Dermis blood vessel endothelial cell (primary cell): ENCODE data around the gene ADAMTSL1. TPM values are rescaled to one million over a fixed set of nuclear protein-coding genes. Genes with fewer than 3 reads are reported as not detected.
A peak's percentile ranks its signal among the peaks of the same experiment; 100 is the strongest.

Experiments
- DNase-seq: peaks from one replicate; pipeline ENCODE4 v3.0.0; 2010
- total RNA-seq: library from RNA; depleted of rRNA; stranded (reverse); fragments of >200 nt; gene quantifications from 2 replicates; pipeline ENCODE4 v1.2.3, GENCODE V29; 2014

The ADAMTSL1 gene
- total RNA-seq, 1 donor from 2014 or later, result 6.0 TPM

GRCh38 chr9:18666986-18667772 lies 193.2 kb downstream of the ADAMTSL1 start:
- no peak for DNase-seq

- DNase-seq, result no peak
Measured at GRCh38 chr9:18668944-18669343, 195.0 kb downstream of the ADAMTSL1 start.

GRCh38 chr9:18672706-18673105 lies 198.8 kb downstream of the ADAMTSL1 start:
- DNase-seq, result no peak

- peak; percentile 41 for DNase-seq
Measured at GRCh38 chr9:18673179-18673578, 199.2 kb downstream of the ADAMTSL1 start.

GRCh38 chr9:18675332-18675731 lies 201.4 kb downstream of the ADAMTSL1 start:
- DNase-seq, result peak; percentile 28

- no peak for DNase-seq
Measured at GRCh38 chr9:18675973-18676372, 202.0 kb downstream of the ADAMTSL1 start.

- DNase-seq, result no peak
Measured at GRCh38 chr9:18676525-18676924, 202.6 kb downstream of the ADAMTSL1 start.

GRCh38 chr9:18678821-18679590 lies 205.1 kb downstream of the ADAMTSL1 start:
- DNase-seq, result no peak

GRCh38 chr9:18682907-18683306 lies 209.0 kb downstream of the ADAMTSL1 start:
- no peak for DNase-seq

- no peak for DNase-seq
Measured at GRCh38 chr9:18683312-18683711, 209.4 kb downstream of the ADAMTSL1 start.

GRCh38 chr9:18683851-18684250 lies 209.9 kb downstream of the ADAMTSL1 start:
- DNase-seq, result no peak

GRCh38 chr9:18684593-18685317 lies 210.8 kb downstream of the ADAMTSL1 start:
- DNase-seq, result no peak

GRCh38 chr9:18688581-18689565 lies 214.9 kb downstream of the ADAMTSL1 start:
- DNase-seq, result peak; percentile 47

GRCh38 chr9:18689921-18690320 lies 216.0 kb downstream of the ADAMTSL1 start:
- no peak for DNase-seq

- DNase-seq, result no peak
Measured at GRCh38 chr9:18692268-18692667, 218.3 kb downstream of the ADAMTSL1 start.

GRCh38 chr9:18692962-18693361 lies 219.0 kb downstream of the ADAMTSL1 start:
- DNase-seq, result no peak

- no peak for DNase-seq
Measured at GRCh38 chr9:18694959-18695668, 221.2 kb downstream of the ADAMTSL1 start.

- DNase-seq, result no peak
Measured at GRCh38 chr9:18698992-18699391, 225.0 kb downstream of the ADAMTSL1 start.

GRCh38 chr9:18699764-18700163 lies 225.8 kb downstream of the ADAMTSL1 start:
- DNase-seq, result no peak

- DNase-seq, result no peak
Measured at GRCh38 chr9:18700714-18701113, 226.8 kb downstream of the ADAMTSL1 start.

- DNase-seq, result no peak
Measured at GRCh38 chr9:18703151-18703900, 229.4 kb downstream of the ADAMTSL1 start.
